IMR-90 (cell line): Measurements from ENCODE around the gene PCSK2.

Experiments
- BHLHE40 ChIP-seq: fragments of 150-350 bp; IDR thresholded peaks from 2 replicates; pipeline ENCODE4 v1.6.1; 2016; ENCODE audit warnings: mild to moderate bottlenecking, low read depth, low read length
- CHD1 ChIP-seq: IDR thresholded peaks from 2 replicates; pipeline ENCODE4 v1.6.1; 2012; ENCODE audit warnings: low read depth, low read length, improper control_type of control experiment
- NFE2L2 ChIP-seq: fragments of 150-350 bp; IDR thresholded peaks from 2 replicates; pipeline ENCODE4 v1.6.1; 2016; ENCODE audit warnings: low read depth, mild to moderate bottlenecking, low read length
- POLR2A ChIP-seq: IDR thresholded peaks from 2 replicates; pipeline ENCODE4 v1.6.1; 2012; ENCODE audit warnings: mild to moderate bottlenecking, low read depth, low read length
- RFX5 ChIP-seq: IDR thresholded peaks from 2 replicates; pipeline ENCODE4 v1.8.0; 2012; ENCODE audit warnings: low read depth, mild to moderate bottlenecking, low read length, moderate library complexity
- SMC3 ChIP-seq: fragments of 150-350 bp; IDR thresholded peaks from 2 replicates; pipeline ENCODE4 v1.6.1; 2016; ENCODE audit warnings: low read depth, mild to moderate bottlenecking, antibody characterized with exemption, low read length, moderate library complexity
- TF ChIP-seq, protein P1 (sequence below): conservative IDR thresholded peaks from 2 replicates; pipeline ENCODE4 v1.5.1; 2012; ENCODE audit warnings: mild to moderate bottlenecking, low read depth, low read length, improper control_type of control experiment

GRCh38 chr20:17417225-17417624 lies 190.4 kb downstream of the PCSK2 start:
- TF ChIP-seq, protein P1, sequence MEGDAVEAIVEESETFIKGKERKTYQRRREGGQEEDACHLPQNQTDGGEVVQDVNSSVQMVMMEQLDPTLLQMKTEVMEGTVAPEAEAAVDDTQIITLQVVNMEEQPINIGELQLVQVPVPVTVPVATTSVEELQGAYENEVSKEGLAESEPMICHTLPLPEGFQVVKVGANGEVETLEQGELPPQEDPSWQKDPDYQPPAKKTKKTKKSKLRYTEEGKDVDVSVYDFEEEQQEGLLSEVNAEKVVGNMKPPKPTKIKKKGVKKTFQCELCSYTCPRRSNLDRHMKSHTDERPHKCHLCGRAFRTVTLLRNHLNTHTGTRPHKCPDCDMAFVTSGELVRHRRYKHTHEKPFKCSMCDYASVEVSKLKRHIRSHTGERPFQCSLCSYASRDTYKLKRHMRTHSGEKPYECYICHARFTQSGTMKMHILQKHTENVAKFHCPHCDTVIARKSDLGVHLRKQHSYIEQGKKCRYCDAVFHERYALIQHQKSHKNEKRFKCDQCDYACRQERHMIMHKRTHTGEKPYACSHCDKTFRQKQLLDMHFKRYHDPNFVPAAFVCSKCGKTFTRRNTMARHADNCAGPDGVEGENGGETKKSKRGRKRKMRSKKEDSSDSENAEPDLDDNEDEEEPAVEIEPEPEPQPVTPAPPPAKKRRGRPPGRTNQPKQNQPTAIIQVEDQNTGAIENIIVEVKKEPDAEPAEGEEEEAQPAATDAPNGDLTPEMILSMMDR = no peak
- no peak for TF ChIP-seq NFE2L2
- TF ChIP-seq SMC3 = no peak
- no peak for TF ChIP-seq POLR2A
- no peak for TF ChIP-seq RFX5
- no peak for TF ChIP-seq BHLHE40
- no peak for TF ChIP-seq CHD1
